HCT116 (cell line): ENCODE measurements around the gene RFTN1. TPM values are rescaled to one million over a fixed set of nuclear protein-coding genes. Genes with fewer than 3 reads are reported as not detected.
"Not testable (repeated sequence)": the region's sequence is repeated elsewhere in the genome, so short reads cannot be mapped to it uniquely, and the experiment has no call there.

Source experiments
- ATAC-seq: fragments of 200-7000 bp; cut with Tn5 transposase; 2 replicates; pipeline ENCODE4 v1.9.1; 2020; ENCODE audit warnings: mild to moderate bottlenecking, moderate library complexity
- BruUV-seq: library from RNA; stranded (reverse); fragments of 400-500 nt; replicated peaks from 2 replicates; lab custom pipeline; 2021; lab: Mats Ljungman, UMichigan
- CTCF ChIA-PET: fragments of 300-600 bp; sonication (Branson Sonifier 250); formaldehyde crosslinking; loops from one replicate; lab custom pipeline; 2021; ENCODE audit warnings: antibody characterized with exemption; lab: Charles Lee
- POLR2A ChIA-PET: fragments of 300-600, 350-600 bp; sonication (Branson Sonifier 250); formaldehyde crosslinking; loops from one replicate; lab custom pipeline; 2021; ENCODE audit warnings: antibody characterized with exemption; lab: Charles Lee
- RAD21 ChIA-PET, 2 experiments: fragments of 300-600 bp; sonication (Branson Sonifier 250); formaldehyde crosslinking; loops; one replicate each; lab custom pipeline; 2023; ENCODE audit warnings: low total read pairs in 2 of 2; ENCODE audit not compliant: uncharacterized antibody in 2 of 2, unreplicated experiment in 2 of 2, low non-redundant PET in 1 of 2; lab: Charles Lee
- DNase-seq: peaks from one replicate; pipeline ENCODE4 v3.0.0-alpha.2; 2010; ENCODE audit warnings: low read depth, low spot score
- H2AFZ ChIP-seq: fragments of 200-600 bp; shearing (Covaris generic), sonication (generic); 2 replicates; pipeline ENCODE4 v1.6.1; 2017; ENCODE audit warnings: low read depth, mixed run types, mixed read lengths, antibody characterized with exemption, low read length; ENCODE audit not compliant: poor library complexity, severe bottlenecking
- H3K27ac ChIP-seq: 2 replicates; pipeline ENCODE4 v1.5.1; 2012; ENCODE audit warnings: low read depth, low read length
- H3K27me3 ChIP-seq: fragments of 200-600 bp; sonication (generic); 2 replicates; pipeline ENCODE4 v1.6.1; 2016; ENCODE audit warnings: mixed run types, low read length, mixed read lengths; ENCODE audit not compliant: insufficient read depth
- H3K36me3 ChIP-seq, 2 experiments: fragments of 200-500 bp in 1 of 2; fragments of 200-600 bp in 1 of 2; sonication (Bioruptor generic) in 1 of 2; sonication (generic) in 1 of 2; 2 replicates each; pipeline versions ENCODE4 v1.5.1 to v1.6.1; 2014 to 2016; ENCODE audit warnings: low read length in 2 of 2, inconsistent platforms in 1 of 2, mixed read lengths in 1 of 2, mixed run types in 1 of 2; ENCODE audit not compliant: insufficient read depth in 2 of 2, control insufficient read depth in 1 of 2
- H3K4me1 ChIP-seq, 2 experiments: fragments of 200-600 bp in 1 of 2; sonication (generic) in 1 of 2; 2 replicates each; pipeline versions ENCODE4 v1.5.1 to v1.6.1; 2012 to 2017; ENCODE audit warnings: low read length in 2 of 2, inconsistent platforms in 1 of 2, mild to moderate bottlenecking in 1 of 2, mixed read lengths in 1 of 2, mixed run types in 1 of 2, moderate library complexity in 1 of 2; ENCODE audit not compliant: insufficient read depth in 2 of 2, control insufficient read depth in 1 of 2
- H3K4me2 ChIP-seq: fragments of 200-600 bp; sonication (generic); 2 replicates; pipeline ENCODE4 v1.6.1; 2017; ENCODE audit warnings: mixed run types, low read length, mixed read lengths
- H3K4me3 ChIP-seq, 2 experiments: fragments of 200-600 bp in 1 of 2; sonication (generic) in 1 of 2; replicated peaks in 1 of 2; 2 replicates each; pipeline ENCODE4 v1.5.1; 2011 to 2016; ENCODE audit warnings: low read length in 2 of 2, control low read depth in 1 of 2, low read depth in 1 of 2, mild to moderate bottlenecking in 1 of 2, mixed read lengths in 1 of 2, mixed run types in 1 of 2
- H3K79me2 ChIP-seq: fragments of 200-600 bp; sonication (generic); 2 replicates; pipeline ENCODE4 v1.6.1; 2017; ENCODE audit warnings: mild to moderate bottlenecking, mixed run types, low read length, moderate library complexity, mixed read lengths; ENCODE audit not compliant: insufficient read depth
- H3K9ac ChIP-seq: fragments of 200-600 bp; sonication (generic); 2 replicates; pipeline ENCODE4 v1.6.1; 2016; ENCODE audit warnings: low read length, mixed read lengths
- H3K9me2 ChIP-seq: fragments of 200-600 bp; sonication (generic), shearing (Covaris generic); 2 replicates; pipeline ENCODE4 v1.6.1; 2017; ENCODE audit warnings: mixed run types, mild to moderate bottlenecking, moderate library complexity; ENCODE audit not compliant: insufficient read depth
- H3K9me3 ChIP-seq, 2 experiments: fragments of 200-500 bp in 1 of 2; fragments of 200-600 bp in 1 of 2; sonication (Bioruptor generic) in 1 of 2; sonication (generic) in 1 of 2; 2 replicates each; pipeline ENCODE4 v1.6.1; 2014 to 2017; ENCODE audit warnings: low read length in 2 of 2, mixed read lengths in 2 of 2, inconsistent platforms in 1 of 2, low read depth in 1 of 2, mild to moderate bottlenecking in 1 of 2, mixed run types in 1 of 2, moderate library complexity in 1 of 2; ENCODE audit not compliant: control insufficient read depth in 1 of 2, insufficient read depth in 1 of 2
- H4K20me1 ChIP-seq: fragments of 200-600 bp; sonication (generic), shearing (Covaris generic); 2 replicates; pipeline ENCODE4 v1.6.1; 2017; ENCODE audit warnings: mixed run types, mild to moderate bottlenecking, moderate library complexity; ENCODE audit not compliant: insufficient read depth
- EGR1 ChIP-seq: IDR thresholded peaks from 2 replicates; pipeline ENCODE4 v1.6.1; 2012; ENCODE audit warnings: low read depth
- ELF1 ChIP-seq: IDR thresholded peaks from 2 replicates; pipeline ENCODE4 v1.6.1; 2012; ENCODE audit warnings: low read depth, borderline replicate concordance
- EZH2 ChIP-seq: fragments of 200-600 bp; sonication (generic); IDR thresholded peaks from 2 replicates; pipeline ENCODE4 v1.6.1; 2017; ENCODE audit warnings: antibody characterized with exemption, mixed run types
- FOSL1 ChIP-seq: IDR thresholded peaks from 2 replicates; pipeline ENCODE4 v1.6.1; 2012; ENCODE audit warnings: low read depth
- POLR2A ChIP-seq: IDR thresholded peaks from 2 replicates; pipeline ENCODE4 v1.7.0; 2011; ENCODE audit warnings: borderline replicate concordance; ENCODE audit not compliant: insufficient read depth, insufficient read length; ENCODE audit errors: extremely low read depth
- SRF ChIP-seq: IDR thresholded peaks from 2 replicates; pipeline ENCODE4 v1.6.1; 2012; ENCODE audit warnings: low read depth
- YY1 ChIP-seq: IDR thresholded peaks from 2 replicates; pipeline ENCODE4 v1.6.1; 2011; ENCODE audit warnings: low read length, low read depth, moderate library complexity, mild to moderate bottlenecking; ENCODE audit not compliant: insufficient replicate concordance; ENCODE audit errors: extremely low read depth
- ZFX ChIP-seq: fragments of 450-650 bp; IDR thresholded peaks from 2 replicates; pipeline ENCODE4 v1.6.1; 2017
- ZNF274 ChIP-seq: fragments of 200-500 bp; sonication (Bioruptor generic); IDR thresholded peaks from 2 replicates; pipeline ENCODE4 v1.6.1; 2014; ENCODE audit warnings: mild to moderate bottlenecking, low read depth, low read length, inconsistent platforms
- intact Hi-C: fragments of 100-400 bp; cut with micrococcal nuclease; formaldehyde crosslinking; loops from 2 replicates; pipeline ENCODE4 v1.10.0; 2022
- total RNA-seq: library from RNA; stranded (reverse); gene quantifications from one replicate; pipeline ENCODE4 v1.2.1, GENCODE V29; 2021; ENCODE audit not compliant: unreplicated experiment
- TF ChIP-seq, protein P1 (sequence below): IDR thresholded peaks from 2 replicates; pipeline ENCODE4 v1.6.1; 2012
- TF ChIP-seq, protein P2 (sequence below): IDR thresholded peaks from 2 replicates; pipeline ENCODE4 v1.6.1; 2012; ENCODE audit warnings: low read depth
- TF ChIP-seq, protein P3 (sequence below): IDR thresholded peaks from 2 replicates; pipeline ENCODE4 v1.6.1; 2011; ENCODE audit warnings: mild to moderate bottlenecking, low read length, moderate library complexity; ENCODE audit not compliant: insufficient replicate concordance; ENCODE audit errors: extremely low read depth
- TF ChIP-seq, protein P4 (sequence below): IDR thresholded peaks from 2 replicates; pipeline ENCODE4 v1.6.1; 2012

The RFTN1 gene
- total RNA-seq, 1 experiment from 2014 or later = 3.9 TPM

DNA sequence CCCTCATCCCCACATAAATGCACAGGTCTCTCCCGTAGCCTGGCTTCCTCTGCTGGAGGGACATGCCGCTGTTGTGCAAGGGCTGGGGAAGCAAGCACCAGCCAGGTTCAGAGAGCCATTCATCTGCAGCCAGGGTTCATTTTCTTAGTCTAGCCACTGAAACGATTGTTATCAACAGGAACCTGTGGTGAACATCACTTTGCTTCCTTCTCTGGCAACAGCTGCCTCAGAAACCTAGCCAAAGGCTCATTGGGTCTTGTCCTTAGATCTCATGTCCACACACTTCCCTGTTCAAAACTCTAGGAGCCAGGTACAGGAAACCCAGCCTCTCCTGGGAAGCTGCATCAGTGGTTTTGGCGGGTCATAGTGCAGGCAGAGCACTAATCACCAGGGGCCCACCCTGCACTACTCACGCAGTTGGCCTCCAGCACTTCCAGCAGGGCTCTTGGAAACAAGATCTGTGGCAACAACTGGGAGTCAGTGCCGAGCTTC is 201.5 kb downstream of the RFTN1 start:
- Histone ChIP-seq H3K36me3 (peaks cover 0 to 2% of the 10 kb centered on the region in 2 experiments; a peak in 1 of 4 replicates), H3K27ac (no peak overlapping the region), H3K4me1 (peaks cover 7 to 17% of the 10 kb centered on the region in 2 experiments; a peak in 3 of 4 replicates), H3K79me2 (no peaks in the 10 kb centered on the region; the same call in 1 of the 2 replicates), H3K4me3 (no peak overlapping the region), H3K9me2 (no peaks in the 10 kb centered on the region), H4K20me1 (no peaks in the 10 kb centered on the region), H2AFZ (no peak overlapping the region), H3K4me2 (no peak overlapping the region), H3K27me3 (no peaks in the 10 kb centered on the region), H3K9ac (no peak overlapping the region), H3K9me3 (no peaks in the 10 kb centered on the region)
- TF ChIP-seq, protein P1, sequence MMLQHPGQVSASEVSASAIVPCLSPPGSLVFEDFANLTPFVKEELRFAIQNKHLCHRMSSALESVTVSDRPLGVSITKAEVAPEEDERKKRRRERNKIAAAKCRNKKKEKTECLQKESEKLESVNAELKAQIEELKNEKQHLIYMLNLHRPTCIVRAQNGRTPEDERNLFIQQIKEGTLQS = no peak
- no peak for TF ChIP-seq POLR2A
- no peak for TF ChIP-seq ELF1
- TF ChIP-seq EZH2 = no peak
- TF ChIP-seq YY1 = no peak
- TF ChIP-seq EGR1 = no peak
- TF ChIP-seq, protein P2, sequence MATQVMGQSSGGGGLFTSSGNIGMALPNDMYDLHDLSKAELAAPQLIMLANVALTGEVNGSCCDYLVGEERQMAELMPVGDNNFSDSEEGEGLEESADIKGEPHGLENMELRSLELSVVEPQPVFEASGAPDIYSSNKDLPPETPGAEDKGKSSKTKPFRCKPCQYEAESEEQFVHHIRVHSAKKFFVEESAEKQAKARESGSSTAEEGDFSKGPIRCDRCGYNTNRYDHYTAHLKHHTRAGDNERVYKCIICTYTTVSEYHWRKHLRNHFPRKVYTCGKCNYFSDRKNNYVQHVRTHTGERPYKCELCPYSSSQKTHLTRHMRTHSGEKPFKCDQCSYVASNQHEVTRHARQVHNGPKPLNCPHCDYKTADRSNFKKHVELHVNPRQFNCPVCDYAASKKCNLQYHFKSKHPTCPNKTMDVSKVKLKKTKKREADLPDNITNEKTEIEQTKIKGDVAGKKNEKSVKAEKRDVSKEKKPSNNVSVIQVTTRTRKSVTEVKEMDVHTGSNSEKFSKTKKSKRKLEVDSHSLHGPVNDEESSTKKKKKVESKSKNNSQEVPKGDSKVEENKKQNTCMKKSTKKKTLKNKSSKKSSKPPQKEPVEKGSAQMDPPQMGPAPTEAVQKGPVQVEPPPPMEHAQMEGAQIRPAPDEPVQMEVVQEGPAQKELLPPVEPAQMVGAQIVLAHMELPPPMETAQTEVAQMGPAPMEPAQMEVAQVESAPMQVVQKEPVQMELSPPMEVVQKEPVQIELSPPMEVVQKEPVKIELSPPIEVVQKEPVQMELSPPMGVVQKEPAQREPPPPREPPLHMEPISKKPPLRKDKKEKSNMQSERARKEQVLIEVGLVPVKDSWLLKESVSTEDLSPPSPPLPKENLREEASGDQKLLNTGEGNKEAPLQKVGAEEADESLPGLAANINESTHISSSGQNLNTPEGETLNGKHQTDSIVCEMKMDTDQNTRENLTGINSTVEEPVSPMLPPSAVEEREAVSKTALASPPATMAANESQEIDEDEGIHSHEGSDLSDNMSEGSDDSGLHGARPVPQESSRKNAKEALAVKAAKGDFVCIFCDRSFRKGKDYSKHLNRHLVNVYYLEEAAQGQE = no peak
- TF ChIP-seq, protein P3, sequence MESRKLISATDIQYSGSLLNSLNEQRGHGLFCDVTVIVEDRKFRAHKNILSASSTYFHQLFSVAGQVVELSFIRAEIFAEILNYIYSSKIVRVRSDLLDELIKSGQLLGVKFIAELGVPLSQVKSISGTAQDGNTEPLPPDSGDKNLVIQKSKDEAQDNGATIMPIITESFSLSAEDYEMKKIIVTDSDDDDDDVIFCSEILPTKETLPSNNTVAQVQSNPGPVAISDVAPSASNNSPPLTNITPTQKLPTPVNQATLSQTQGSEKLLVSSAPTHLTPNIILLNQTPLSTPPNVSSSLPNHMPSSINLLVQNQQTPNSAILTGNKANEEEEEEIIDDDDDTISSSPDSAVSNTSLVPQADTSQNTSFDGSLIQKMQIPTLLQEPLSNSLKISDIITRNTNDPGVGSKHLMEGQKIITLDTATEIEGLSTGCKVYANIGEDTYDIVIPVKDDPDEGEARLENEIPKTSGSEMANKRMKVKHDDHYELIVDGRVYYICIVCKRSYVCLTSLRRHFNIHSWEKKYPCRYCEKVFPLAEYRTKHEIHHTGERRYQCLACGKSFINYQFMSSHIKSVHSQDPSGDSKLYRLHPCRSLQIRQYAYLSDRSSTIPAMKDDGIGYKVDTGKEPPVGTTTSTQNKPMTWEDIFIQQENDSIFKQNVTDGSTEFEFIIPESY = no peak
- TF ChIP-seq SRF = no peak
- no peak for TF ChIP-seq ZFX
- TF ChIP-seq FOSL1 = no peak
- TF ChIP-seq, protein P4, sequence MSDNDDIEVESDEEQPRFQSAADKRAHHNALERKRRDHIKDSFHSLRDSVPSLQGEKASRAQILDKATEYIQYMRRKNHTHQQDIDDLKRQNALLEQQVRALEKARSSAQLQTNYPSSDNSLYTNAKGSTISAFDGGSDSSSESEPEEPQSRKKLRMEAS = no peak
- no peak for TF ChIP-seq ZNF274
- BruUV-seq = no TSS peak
- RAD21 ChIA-PET = no interaction called here
- ATAC-seq (no peak), DNase-seq (no peak)
- POLR2A ChIA-PET = no interaction called here
- intact Hi-C loops = no loop called here
- CTCF ChIA-PET = no interaction called here

DNA sequence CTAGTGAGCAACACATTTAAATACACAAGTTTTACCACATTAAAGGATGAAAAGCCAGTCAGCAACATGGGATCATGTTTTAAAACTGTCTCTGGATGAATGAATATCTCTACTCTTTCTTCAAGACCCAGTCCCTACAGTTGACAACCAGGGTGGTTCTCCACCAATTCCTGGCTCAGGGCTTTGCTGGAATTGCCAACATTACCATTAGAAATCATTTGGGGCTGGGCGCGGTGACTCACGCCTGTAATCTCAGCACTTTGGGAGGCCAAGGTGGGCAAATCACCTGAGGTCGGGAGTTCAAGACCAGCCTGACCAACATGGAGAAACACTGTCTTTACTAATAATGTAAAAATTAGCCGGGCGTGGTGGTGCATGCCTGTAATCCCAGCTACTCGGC is 203.0 kb downstream of the RFTN1 start:
- H3K9me2 ChIP-seq, H4K20me1 ChIP-seq, H3K36me3 ChIP-seq, ATAC-seq, intact Hi-C loops, DNase-seq, H3K4me3 ChIP-seq, H3K27me3 ChIP-seq, H3K4me2 ChIP-seq, H3K79me2 ChIP-seq, H2AFZ ChIP-seq, H3K27ac ChIP-seq, H3K9me3 ChIP-seq, H3K9ac ChIP-seq, RAD21 ChIA-PET, CTCF ChIA-PET, BruUV-seq: not testable (repeated sequence)
- POLR2A ChIA-PET = interaction anchor here (0.7 kb wide), 1 partner anchor 494 kb away, joined by 3 read pairs; no protein-coding TSS in a partner anchor
- peaks cover 7 to 17% of the 10 kb centered on the region in 2 experiments; a peak in 3 of 4 replicates for H3K4me1 ChIP-seq
